Neural cell (in vitro differentiated cells): Measurements from ENCODE around the gene TTLL12. TPM values are rescaled to one million over a fixed set of nuclear protein-coding genes. Genes with fewer than 3 reads are reported as not detected.

Source experiments
- H2AFZ ChIP-seq: fragments of 200-600, 300-800 bp; sonication (generic), shearing (Covaris generic); 2 replicates; pipeline ENCODE4 v1.6.0; 2014; ENCODE audit warnings: low read depth, mild to moderate bottlenecking, antibody characterized with exemption, low read length, moderate library complexity
- H3F3A ChIP-seq: fragments of 200-600 bp; shearing (Covaris generic); 2 replicates; pipeline ENCODE4 v1.6.1; 2016; ENCODE audit warnings: mild to moderate bottlenecking, moderate library complexity, mixed read lengths, antibody characterized with exemption, low read length; ENCODE audit not compliant: insufficient read depth, poor library complexity, severe bottlenecking
- H3K27ac ChIP-seq: fragments of 200-600, 300-800 bp; sonication (generic), shearing (Covaris generic); 2 replicates; pipeline ENCODE4 v1.5.1; 2014; ENCODE audit warnings: mild to moderate bottlenecking, low read length, moderate library complexity
- H3K27me3 ChIP-seq: fragments of 300-800, 200-600 bp; sonication (generic), shearing (Covaris generic); 2 replicates; pipeline ENCODE4 v1.6.0; 2014; ENCODE audit warnings: mild to moderate bottlenecking, low read depth, low read length, moderate library complexity; ENCODE audit not compliant: insufficient read depth
- H3K36me3 ChIP-seq: fragments of 300-800, 200-600 bp; sonication (generic), shearing (Covaris generic); 2 replicates; pipeline ENCODE4 v1.5.1; 2014; ENCODE audit warnings: mild to moderate bottlenecking, antibody characterized with exemption, low read length, moderate library complexity; ENCODE audit not compliant: insufficient read depth
- H3K4me2 ChIP-seq: fragments of 300-800, 200-600 bp; sonication (generic), shearing (Covaris generic); 2 replicates; pipeline ENCODE4 v1.6.0; 2014; ENCODE audit warnings: mild to moderate bottlenecking, low read length
- H3K4me3 ChIP-seq: fragments of 300-800, 200-600 bp; sonication (generic), shearing (Covaris generic); 2 replicates; pipeline ENCODE4 v1.5.1; 2014; ENCODE audit warnings: mild to moderate bottlenecking, low read length, moderate library complexity
- H3K79me2 ChIP-seq: fragments of 200-600 bp; shearing (Covaris generic); replicated peaks from 2 replicates; pipeline ENCODE4 v1.6.0; 2014; ENCODE audit warnings: mild to moderate bottlenecking, low read length, moderate library complexity; ENCODE audit not compliant: insufficient read depth
- H3K9ac ChIP-seq: fragments of 300-800, 200-600 bp; sonication (generic), shearing (Covaris generic); 2 replicates; pipeline ENCODE4 v1.6.1; 2016; ENCODE audit warnings: mild to moderate bottlenecking, low read length, mixed read lengths
- H3K9me2 ChIP-seq: fragments of 200-600 bp; shearing (Covaris generic); 2 replicates; pipeline ENCODE4 v1.6.1; 2016; ENCODE audit warnings: mild to moderate bottlenecking, low read length, mixed read lengths; ENCODE audit not compliant: insufficient read depth
- H3K9me3 ChIP-seq: fragments of 200-600, 300-800 bp; sonication (generic), shearing (Covaris generic); 2 replicates; pipeline ENCODE4 v1.6.1; 2016; ENCODE audit warnings: mild to moderate bottlenecking, mixed run types, low read length, moderate library complexity, mixed read lengths
- H4K20me1 ChIP-seq: fragments of 200-600 bp; shearing (Covaris generic); 2 replicates; pipeline ENCODE4 v1.6.1; 2016; ENCODE audit warnings: mild to moderate bottlenecking, mixed run types; ENCODE audit not compliant: insufficient read depth
- EP300 ChIP-seq: fragments of 450-650 bp; conservative IDR thresholded peaks from 2 replicates; pipeline ENCODE4 v1.6.1; 2014; ENCODE audit warnings: antibody characterized with exemption, mild to moderate bottlenecking, moderate library complexity; ENCODE audit not compliant: poor library complexity, severe bottlenecking
- EZH2 ChIP-seq: fragments of 200-600, 300-800 bp; shearing (Covaris generic), sonication (generic); IDR thresholded peaks from 2 replicates; pipeline ENCODE4 v1.6.1; 2014; ENCODE audit warnings: antibody characterized with exemption, low read length, borderline replicate concordance, mild to moderate bottlenecking; ENCODE audit not compliant: insufficient read depth, poor library complexity, severe bottlenecking
- MXI1 ChIP-seq: fragments of 450-650 bp; conservative IDR thresholded peaks from 2 replicates; pipeline ENCODE4 v1.6.1; 2014; ENCODE audit warnings: antibody characterized with exemption, mild to moderate bottlenecking; ENCODE audit not compliant: poor library complexity, severe bottlenecking
- POLR2AphosphoS5 ChIP-seq: IDR thresholded peaks from 2 replicates; pipeline ENCODE4 v1.6.1; 2012
- RAD21 ChIP-seq: fragments of 450-650 bp; conservative IDR thresholded peaks from 2 replicates; pipeline ENCODE4 v1.6.1; 2014; ENCODE audit warnings: antibody characterized with exemption, mild to moderate bottlenecking, moderate library complexity
- REST ChIP-seq: IDR thresholded peaks from 2 replicates; pipeline ENCODE4 v1.6.1; 2012; ENCODE audit warnings: borderline replicate concordance
- SMC3 ChIP-seq: fragments of 450-650 bp; conservative IDR thresholded peaks from 2 replicates; pipeline ENCODE4 v1.6.1; 2014; ENCODE audit warnings: antibody characterized with exemption, mild to moderate bottlenecking, moderate library complexity; ENCODE audit not compliant: poor library complexity
- TAF1 ChIP-seq: IDR thresholded peaks from 2 replicates; pipeline ENCODE4 v1.6.1; 2012; ENCODE audit warnings: low read depth
- polyA plus RNA-seq: library from polyadenylated mRNA; depleted of rRNA; stranded (reverse); fragments of >200 nt; gene quantifications from 2 replicates; pipeline ENCODE4 v1.2.3, GENCODE V29; 2014
- TF ChIP-seq, protein P1 (sequence below): fragments of 450-650 bp; IDR thresholded peaks from 2 replicates; pipeline ENCODE4 v1.5.1; 2014; ENCODE audit warnings: antibody characterized with exemption, mild to moderate bottlenecking, moderate library complexity; ENCODE audit not compliant: poor library complexity, severe bottlenecking

The TTLL12 gene
- polyA plus RNA-seq, 1 donor from 2014 or later = 22.2 TPM

DNA sequence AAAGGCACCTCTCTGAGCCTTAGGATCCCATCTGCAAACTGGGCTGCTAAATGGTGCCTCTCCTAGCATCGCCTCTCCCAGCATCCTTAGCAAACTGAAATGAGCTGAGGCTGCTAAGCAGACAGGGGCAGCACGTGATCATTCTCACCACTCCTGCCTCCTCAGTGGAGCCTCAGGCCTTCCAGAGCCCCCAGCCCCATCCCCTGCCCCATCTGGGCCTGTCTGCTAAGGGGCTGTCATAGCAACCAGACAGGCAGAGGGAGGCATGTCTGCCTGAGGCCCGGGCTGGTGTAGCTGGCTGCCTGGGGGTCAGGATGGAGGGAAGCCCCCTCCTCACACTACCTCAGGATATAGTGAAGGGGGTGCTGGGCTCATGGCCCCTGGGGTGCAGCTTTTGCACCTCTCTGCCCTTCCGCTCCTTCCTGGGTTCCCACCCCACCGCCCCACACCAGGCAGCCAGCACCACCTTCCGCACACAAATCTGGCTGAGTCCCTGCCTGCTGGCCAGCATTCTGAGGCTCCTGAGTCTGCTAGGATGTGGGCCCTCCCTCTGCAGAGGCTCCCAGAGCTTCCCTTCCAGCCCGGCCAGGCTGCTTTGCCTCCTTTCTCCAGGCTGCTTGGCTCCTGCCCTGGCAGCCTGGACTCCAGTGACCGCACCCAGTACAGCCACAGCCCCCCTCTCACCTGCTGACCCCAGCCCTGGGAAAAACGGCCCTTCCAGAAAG is 47.5 kb upstream of the TTLL12 start:
- Histone ChIP-seq H3K27me3 (no peaks in the 10 kb centered on the region), H3K36me3 (no peaks in the 10 kb centered on the region), H3K27ac (no peak overlapping the region), H3K79me2 (no peaks in the 10 kb centered on the region), H3K4me3 (no peak overlapping the region), H3K9me3 (no peaks in the 10 kb centered on the region), H3K9me2 (no peaks in the 10 kb centered on the region), H3K4me2 (no peak overlapping the region), H2AFZ (no peak overlapping the region), H3K9ac (no peak overlapping the region), H4K20me1 (no peaks in the 10 kb centered on the region), H3F3A (no peaks in the 10 kb centered on the region)
- TF ChIP-seq TAF1 = no peak
- no peak for TF ChIP-seq RAD21
- TF ChIP-seq EZH2 = no peak
- TF ChIP-seq, protein P1, sequence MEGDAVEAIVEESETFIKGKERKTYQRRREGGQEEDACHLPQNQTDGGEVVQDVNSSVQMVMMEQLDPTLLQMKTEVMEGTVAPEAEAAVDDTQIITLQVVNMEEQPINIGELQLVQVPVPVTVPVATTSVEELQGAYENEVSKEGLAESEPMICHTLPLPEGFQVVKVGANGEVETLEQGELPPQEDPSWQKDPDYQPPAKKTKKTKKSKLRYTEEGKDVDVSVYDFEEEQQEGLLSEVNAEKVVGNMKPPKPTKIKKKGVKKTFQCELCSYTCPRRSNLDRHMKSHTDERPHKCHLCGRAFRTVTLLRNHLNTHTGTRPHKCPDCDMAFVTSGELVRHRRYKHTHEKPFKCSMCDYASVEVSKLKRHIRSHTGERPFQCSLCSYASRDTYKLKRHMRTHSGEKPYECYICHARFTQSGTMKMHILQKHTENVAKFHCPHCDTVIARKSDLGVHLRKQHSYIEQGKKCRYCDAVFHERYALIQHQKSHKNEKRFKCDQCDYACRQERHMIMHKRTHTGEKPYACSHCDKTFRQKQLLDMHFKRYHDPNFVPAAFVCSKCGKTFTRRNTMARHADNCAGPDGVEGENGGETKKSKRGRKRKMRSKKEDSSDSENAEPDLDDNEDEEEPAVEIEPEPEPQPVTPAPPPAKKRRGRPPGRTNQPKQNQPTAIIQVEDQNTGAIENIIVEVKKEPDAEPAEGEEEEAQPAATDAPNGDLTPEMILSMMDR = no peak
- TF ChIP-seq EP300 = no peak
- TF ChIP-seq SMC3 = no peak
- TF ChIP-seq POLR2AphosphoS5 = no peak

DNA sequence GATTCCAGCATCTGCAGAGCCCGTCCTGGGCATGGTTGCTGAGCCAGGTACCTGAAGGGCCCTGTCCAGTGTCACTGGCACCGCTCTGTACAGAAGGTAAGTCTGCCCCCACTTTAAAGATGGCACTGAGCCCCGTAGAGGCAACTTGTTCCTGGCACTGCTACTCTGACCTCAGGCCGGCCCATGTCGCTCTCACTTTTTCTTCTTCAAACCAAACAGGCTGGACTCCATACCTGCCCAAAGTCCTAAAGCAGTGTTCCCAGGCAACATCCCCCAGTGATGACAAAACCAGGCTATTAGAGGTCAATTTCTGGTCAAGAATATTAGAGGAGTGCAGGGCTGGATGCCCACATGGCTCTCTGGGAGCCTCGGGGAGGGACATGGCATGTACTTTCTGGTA is 46.6 kb upstream of the TTLL12 start:
- H3K27me3 ChIP-seq = no peaks in the 10 kb centered on the region
- no peak overlapping the region for H3K4me3 ChIP-seq
- TF ChIP-seq MXI1 = no peak
- no peak for TF ChIP-seq POLR2AphosphoS5
- no peak for TF ChIP-seq SMC3
- no peak for TF ChIP-seq RAD21
- no peak for TF ChIP-seq EP300
- no peak for TF ChIP-seq REST
- TF ChIP-seq EZH2 = no peak
- no peak overlapping the region for H3K27ac ChIP-seq
- H3K4me2 ChIP-seq = no peak overlapping the region
- H3K9me3 ChIP-seq = no peaks in the 10 kb centered on the region
- no peaks in the 10 kb centered on the region for H3K79me2 ChIP-seq
- no peak overlapping the region for H2AFZ ChIP-seq
- H4K20me1 ChIP-seq = no peaks in the 10 kb centered on the region
- H3K36me3 ChIP-seq = no peaks in the 10 kb centered on the region
- no peak overlapping the region for H3K9ac ChIP-seq
- no peaks in the 10 kb centered on the region for H3K9me2 ChIP-seq
- H3F3A ChIP-seq = no peaks in the 10 kb centered on the region
